Activated gamma-delta T cell treated with anti-CD3 and anti-CD28 coated beads, Interleukin-2, amount 50 U/mL, for 16 hours (primary cell): Measurements from ENCODE around the gene ELAVL4.
"Not testable (repeated sequence)": the region's sequence is repeated elsewhere in the genome, so short reads cannot be mapped to it uniquely, and the experiment has no call there.

Source experiments
- DNase-seq: peaks from one replicate; pipeline ENCODE4 v3.0.0-alpha.2; 2020; ENCODE audit warnings: low read depth

ELAVL4 gene

DNA sequence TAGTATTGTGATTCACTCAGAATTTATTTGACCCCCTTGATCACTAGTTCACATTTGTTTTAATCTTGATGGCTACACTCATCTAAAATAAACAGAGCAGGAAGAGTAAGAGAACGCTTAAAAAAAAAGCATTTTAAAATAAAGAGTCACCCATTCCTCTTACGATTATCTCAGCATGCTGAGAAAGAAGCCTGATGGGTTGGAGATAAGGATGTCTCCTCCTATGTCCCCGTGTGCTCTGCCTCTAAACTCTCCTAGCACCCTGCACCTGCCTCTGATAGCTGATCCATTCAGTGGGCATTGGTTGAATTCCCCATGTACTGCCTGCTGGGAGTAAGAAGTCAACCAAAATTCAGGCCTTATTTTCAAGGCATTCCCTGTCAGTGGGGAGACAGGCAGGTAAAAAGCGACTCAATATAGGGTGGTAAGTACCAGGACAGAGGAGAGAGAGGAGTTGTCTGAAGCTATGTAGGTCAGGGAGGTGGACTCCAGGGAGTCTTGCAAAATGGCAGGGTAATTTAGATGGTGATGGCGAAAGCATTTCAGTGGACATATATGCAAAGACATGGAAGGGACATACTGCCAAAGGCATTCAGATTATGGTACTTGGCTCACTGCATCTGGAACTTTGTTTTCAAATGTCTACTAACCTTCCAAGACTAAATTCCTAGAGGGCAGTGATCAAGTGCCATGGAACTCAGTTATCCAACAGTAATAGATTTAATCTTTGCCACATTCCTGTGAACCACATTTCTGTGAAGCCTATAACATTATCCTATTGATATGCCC, 18.4 kb downstream of the ELAVL4 start:
- DNase-seq: no peak

GRCh38 chr1:50129201-50129600, 20.5 kb downstream of the ELAVL4 start:
- no peak for DNase-seq

DNA sequence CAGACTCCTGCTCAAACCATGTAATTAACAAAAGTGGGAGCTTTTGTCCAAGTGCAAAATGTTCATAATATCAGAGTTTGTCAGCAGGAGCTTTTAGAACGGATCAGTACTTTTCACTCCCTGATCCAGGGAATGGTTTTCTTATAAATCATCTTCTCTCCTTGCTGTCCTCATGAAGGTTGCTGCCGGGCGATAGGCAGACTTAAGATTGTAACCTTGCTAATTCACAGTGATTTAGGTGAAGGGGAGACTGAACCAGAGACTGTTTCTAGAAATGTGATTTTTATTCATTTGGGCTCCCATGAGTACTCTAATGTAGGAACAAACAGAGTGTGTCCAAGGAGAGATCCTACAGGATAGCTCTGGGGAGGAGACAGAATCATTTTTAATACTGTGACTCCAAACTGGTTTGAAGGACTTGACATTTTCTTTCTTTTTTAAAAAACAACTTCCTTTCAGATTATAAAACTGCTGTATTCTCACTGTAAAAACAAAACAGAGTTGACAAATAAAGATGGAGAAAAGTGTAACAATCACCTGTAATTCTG, 23.7 kb downstream of the ELAVL4 start:
- no peak for DNase-seq

GRCh38 chr1:50135716-50136115, 27.0 kb downstream of the ELAVL4 start:
- DNase-seq: no peak

- DNase-seq: no peak
Observed at GRCh38 chr1:50139339-50140181, 30.8 kb downstream of the ELAVL4 start.

DNA sequence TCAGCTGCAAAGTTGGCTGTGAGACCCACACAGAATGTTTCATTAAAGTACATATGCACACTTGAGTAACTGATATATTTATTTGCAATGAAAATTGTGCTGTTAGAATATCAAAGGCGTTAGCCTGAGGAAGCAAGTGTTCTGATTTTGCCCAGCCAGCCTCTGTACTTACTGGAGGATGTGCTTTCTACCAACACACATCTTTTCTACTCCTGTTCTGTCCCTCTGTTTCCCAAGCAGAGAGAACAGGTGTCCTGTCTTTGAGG, 31.4 kb downstream of the ELAVL4 start:
- DNase-seq: no peak

GRCh38 chr1:50147191-50147850, 38.6 kb downstream of the ELAVL4 start:
- no peak for DNase-seq

GRCh38 chr1:50148142-50148923, 39.6 kb downstream of the ELAVL4 start:
- DNase-seq: no peak

- no peak for DNase-seq
Observed at GRCh38 chr1:50152236-50152635, 43.5 kb downstream of the ELAVL4 start.

GRCh38 chr1:50155541-50155940, 46.8 kb downstream of the ELAVL4 start:
- no peak for DNase-seq

DNA sequence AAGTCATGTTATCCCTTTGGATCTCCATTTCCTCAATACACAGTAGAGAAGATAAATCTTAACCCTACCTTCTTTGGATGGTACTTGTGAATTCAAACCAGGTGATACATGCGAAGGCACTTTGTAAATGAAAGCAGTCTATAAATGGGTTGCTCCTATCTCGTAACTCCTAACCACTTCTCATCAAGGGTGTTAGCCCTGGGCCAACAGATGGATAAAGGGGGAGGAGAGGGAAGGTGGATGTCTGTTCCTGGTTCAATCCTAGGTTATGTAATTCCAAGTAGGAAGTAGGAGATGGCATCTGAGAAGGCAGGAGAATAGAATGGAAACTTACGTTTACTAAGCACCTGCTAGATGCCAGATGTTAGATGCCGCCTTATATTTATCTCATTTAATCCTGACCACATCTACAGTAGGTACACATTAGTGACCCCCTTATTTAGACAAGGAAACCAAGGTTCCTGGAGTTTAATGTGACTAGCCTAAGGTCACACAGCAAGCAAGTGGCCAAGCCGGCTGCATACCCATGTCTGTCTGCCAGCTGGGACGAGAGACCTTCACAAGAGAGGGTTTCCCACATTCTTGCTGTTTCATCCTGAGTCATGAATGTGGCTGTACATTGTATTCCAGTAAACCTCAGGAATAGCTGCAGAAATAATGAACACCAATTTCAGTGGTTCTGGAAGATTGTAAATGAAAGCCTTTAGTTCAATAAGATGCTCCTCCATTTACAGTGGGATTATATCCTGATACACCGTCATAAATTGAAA, 47.7 kb downstream of the ELAVL4 start:
- no peak for DNase-seq

DNA sequence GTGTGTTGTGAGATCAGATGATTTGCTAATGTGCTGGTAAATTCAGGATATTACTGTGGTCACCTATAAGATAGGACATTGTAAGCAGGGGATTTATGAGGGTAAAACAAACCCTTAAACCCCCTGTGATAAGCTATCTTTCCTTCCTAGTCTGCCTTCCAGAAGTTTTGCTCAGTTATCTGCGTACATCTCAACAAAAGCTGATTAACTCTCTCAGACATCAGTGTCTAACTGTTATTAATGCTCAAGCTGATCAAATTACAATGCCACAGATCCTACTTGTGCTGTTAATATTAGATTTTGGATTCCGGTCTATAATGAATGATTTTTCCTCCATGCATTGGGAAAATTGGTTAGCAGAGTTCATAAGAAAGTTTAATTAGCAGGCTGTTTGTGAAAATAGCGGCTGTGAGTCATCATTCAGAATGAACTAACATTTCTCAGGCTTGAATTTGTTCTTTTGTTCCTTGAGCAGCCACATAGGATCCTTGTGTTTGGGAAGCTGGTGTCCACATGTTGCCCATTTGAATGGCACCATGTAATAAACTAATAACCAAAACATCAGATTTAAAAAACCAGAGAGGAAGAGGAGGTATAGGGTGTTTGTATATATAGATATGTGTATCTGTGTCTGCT, 48.7 kb downstream of the ELAVL4 start:
- no peak for DNase-seq

DNA sequence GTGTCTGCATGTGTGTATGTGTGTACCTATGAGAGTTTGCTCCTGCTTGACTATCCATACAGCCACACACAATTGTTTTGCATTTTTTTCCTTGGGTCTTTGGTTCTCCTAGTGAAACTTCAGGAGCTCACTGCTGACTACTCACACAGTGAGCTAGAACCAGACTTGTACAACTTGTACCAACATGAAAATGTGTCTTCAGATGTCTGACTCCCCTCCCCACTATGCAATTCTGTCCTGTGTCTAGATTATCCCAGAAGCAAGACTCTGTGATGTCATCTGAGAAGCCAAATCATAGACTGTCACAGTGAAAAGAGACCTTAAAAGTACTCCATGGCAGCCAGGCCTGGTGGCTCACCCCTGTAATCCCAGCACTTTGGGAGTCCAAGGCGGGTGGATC, 49.7 kb downstream of the ELAVL4 start:
- DNase-seq: no peak

DNA sequence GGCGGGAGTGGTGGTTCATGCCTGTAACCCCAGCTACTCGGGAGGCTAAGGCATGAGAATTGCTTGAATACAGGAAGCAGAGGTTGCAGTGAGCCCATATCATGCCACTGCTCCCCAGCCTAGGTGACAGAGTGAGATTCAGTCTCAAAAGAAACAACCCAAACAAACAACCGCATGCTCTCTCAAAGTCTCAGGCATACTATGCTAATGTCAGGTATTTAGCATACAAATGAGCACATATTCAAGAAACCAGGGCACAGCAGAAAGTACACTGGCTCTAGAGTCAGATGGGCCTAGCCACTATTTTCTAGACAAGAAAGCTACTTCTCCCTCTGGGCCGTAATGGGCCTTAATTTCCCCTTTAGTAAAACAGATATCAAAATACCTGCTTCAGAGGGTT, 55.0 kb downstream of the ELAVL4 start:
- DNase-seq: no peak

- DNase-seq: not testable (repeated sequence)
Observed at GRCh38 chr1:50166351-50166750, 57.6 kb downstream of the ELAVL4 start.

DNA sequence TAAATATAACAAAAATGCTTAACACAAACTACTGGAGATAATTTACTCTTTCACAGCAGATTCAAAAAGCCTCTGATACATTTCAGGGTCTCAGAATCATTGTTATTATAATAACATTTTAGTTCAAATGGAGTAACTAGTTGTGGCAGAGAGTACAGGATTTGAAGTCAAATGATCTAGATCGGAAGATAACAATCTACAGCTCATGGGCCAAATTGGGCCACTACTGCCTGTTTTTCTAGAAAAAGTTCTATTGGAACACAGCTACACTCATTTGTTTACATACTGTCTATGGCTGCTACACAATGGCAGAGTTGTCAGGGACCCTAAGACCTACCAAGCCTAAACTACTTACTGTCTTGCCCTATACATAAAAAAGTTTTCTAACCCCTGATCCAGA, 63.6 kb downstream of the ELAVL4 start:
- DNase-seq: no peak

DNA sequence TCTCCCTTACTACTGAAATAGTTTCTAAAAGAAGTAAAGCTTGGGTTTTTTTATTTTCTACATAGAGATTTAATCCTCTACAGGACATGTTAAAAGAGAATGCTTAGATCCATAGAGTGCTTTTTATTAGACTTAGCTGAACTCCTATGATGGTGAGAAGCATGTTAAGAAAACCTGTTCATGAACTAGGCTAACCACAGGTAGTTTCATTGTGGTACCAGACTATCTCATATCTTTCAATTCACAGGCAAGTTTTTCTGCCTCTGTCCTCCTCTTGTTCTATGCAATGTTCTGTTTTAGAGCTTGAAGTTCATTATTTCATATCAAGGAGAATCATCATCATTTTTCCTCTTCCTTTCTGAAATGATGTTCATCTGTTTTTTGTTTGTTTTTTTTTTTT, 65.4 kb downstream of the ELAVL4 start:
- DNase-seq: no peak

GRCh38 chr1:50175719-50176639, 67.3 kb downstream of the ELAVL4 start:
- no peak for DNase-seq

DNA sequence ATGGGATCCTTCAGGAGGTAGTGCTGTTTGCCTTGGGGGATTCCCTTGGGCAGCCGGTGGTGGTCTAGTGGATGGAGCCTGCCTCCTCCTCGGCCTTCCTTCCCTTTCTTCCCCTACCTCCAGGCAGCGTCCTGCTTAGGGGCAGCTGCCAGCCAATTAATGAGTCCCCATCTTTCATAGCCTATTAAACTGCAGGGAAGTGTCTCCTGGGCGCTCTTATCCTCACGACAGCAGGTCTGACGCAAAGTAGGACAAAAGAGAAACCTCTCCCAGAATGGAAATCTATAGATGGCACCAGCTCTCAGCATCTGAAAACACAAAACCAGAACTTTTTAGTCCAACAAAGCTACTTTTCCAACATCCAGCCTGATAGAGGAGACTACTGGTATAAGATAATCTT, 69.3 kb downstream of the ELAVL4 start:
- DNase-seq: no peak

GRCh38 chr1:50179639-50180038, 70.9 kb downstream of the ELAVL4 start:
- no peak for DNase-seq
